RPMI7951 (cell line): ENCODE results near the gene SOAT1. TPM values are rescaled to one million over a fixed set of nuclear protein-coding genes. Genes with fewer than 3 reads are reported as not detected.
"Not testable (repeated sequence)": the region's sequence is repeated elsewhere in the genome, so short reads cannot be mapped to it uniquely, and the experiment has no call there.

Experiments
- DNase-seq: peaks from one replicate; pipeline ENCODE4 v3.0.0-alpha.2; 2012; ENCODE audit warnings: low read depth
- total RNA-seq: library from RNA; depleted of rRNA; stranded (reverse); fragments of >200 nt; shearing (Covaris generic); gene quantifications from 2 replicates; pipeline ENCODE4 v1.2.3, GENCODE V29; 2014; rRNA removed

SOAT1 gene
- 11.0 and 11.8 TPM in 2 replicates for total RNA-seq

DNA sequence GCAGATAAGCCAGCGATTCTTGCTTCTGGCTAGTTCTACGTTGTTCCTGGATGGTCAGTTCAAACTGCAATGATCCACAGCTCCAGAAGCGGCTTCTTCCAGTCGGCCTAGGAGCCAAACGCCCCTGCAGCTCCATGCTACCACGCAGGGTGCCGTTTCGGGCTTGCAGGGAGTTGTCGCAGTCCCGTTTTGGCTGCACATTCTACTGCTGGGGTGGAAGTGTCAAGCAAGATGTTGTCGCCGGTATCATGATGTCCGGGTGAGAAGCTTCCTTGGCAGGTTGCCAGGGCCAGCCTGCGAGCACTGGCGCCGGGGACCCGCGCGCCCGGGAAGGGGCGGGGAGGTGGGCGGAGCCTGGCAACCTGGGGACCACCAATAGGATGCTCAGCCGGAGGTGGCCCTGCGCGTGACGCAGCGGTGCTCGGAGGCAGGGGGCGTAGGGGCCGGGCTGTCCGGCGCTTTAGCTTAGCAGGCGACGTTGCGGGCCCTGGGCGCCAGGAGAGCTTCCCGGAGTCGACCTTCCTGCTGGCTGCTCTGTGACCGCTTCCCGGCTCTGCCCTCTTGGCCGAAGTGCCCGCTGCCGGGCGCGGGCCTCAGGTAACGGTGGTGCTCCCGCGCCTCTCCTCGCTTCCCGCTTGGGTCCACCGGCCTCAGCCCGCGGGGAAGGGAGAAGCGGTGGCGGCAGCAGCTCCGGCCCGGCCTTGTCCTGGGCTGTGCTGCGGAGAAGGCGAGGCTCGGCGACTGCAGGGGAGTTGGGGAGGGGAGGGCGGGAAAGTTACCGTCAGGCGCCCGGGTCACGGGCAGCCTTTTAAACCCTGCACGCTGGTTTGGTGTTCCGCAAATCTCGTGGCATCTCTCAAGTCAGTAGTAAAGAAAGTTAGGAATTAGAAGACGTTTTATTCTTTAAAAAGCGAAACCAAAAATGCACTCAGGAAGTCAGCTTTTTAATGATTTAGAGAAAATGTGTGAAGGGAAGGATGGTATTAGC is at the start of gene SOAT1:
SOAT1 (plus strand) TSS at position 458 of the 988 bp plus-strand sequence. CDS start 8,888 bp downstream, outside the sequence.
- peak; percentile 88 for DNase-seq

GRCh38 chr1:179245426-179245825 is 48.2 kb upstream of the SOAT1 start:
- not testable (repeated sequence) for DNase-seq

GRCh38 chr1:179247923-179248322 is 45.7 kb upstream of the SOAT1 start:
- DNase-seq, result no peak

GRCh38 chr1:179251675-179252074 is 41.9 kb upstream of the SOAT1 start:
- DNase-seq, result peak; percentile 42

GRCh38 chr1:179252606-179253005 is 41.0 kb upstream of the SOAT1 start:
- no peak for DNase-seq

- no peak for DNase-seq
These were observed 40.2 kb upstream of the SOAT1 start for GRCh38 chr1:179253286-179253972.

DNA sequence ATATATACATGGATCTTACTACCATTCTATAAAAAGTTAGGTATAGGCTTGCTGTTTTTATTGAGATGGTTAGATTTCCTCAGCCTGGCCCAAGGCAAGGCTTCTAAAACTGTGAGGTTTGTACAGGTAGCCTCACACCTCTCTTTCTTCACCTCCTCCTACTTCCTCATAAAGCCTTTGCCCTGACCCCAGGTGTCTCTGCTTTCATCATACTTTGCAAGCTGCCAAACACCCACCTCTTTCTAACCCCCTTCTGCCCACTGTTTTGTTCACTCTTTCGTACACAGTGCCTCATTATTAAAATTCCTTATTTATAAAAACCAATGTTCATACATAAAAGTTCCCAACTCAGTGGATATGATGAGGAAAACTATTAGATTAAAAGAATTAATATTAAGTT is 31.4 kb upstream of the SOAT1 start:
- DNase-seq, result no peak

DNA sequence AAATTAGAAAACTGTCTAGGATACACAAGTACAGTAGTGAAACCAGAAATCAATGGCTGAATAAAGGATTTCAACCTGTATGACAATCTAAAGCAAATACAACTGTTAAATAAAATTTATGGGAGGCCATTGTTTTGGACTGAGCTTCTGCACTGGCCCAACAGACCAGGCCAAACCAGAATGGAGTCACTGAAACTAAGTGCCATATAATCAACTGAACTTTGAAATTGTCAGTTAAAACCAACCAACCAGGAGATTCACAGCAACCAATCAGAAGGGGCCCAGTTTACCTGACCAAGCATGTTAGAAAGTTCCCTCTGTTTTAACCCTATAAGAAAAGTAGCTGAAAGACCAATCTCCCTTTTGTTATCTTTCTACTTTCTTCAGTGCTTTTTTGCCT is 30.5 kb upstream of the SOAT1 start:
- no peak for DNase-seq

DNA sequence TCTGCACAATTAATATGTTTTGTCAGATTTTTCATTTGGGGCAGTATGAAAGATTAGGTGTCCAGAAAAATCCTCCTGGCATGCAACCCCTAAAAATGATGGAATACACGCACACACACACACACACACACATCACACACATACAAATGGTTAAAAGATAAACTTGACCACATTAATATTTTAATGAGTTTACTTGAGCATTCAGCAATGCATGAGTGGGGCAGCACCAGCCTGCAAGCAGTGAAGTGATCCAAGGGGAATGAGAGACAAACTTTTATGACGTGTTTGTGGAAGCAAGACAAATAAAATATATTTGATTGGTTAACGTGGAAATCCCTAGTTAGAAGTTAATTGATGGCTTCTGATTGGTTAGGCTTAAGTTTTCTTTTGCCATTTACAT is 29.1 kb upstream of the SOAT1 start:
- DNase-seq, result no peak

- no peak for DNase-seq
These were observed 24.5 kb upstream of the SOAT1 start for GRCh38 chr1:179269071-179269470.

GRCh38 chr1:179274424-179274823 is 19.2 kb upstream of the SOAT1 start:
- DNase-seq, result not testable (repeated sequence)

- DNase-seq, result no peak
These were observed 14.7 kb upstream of the SOAT1 start for GRCh38 chr1:179278920-179279319.

DNA sequence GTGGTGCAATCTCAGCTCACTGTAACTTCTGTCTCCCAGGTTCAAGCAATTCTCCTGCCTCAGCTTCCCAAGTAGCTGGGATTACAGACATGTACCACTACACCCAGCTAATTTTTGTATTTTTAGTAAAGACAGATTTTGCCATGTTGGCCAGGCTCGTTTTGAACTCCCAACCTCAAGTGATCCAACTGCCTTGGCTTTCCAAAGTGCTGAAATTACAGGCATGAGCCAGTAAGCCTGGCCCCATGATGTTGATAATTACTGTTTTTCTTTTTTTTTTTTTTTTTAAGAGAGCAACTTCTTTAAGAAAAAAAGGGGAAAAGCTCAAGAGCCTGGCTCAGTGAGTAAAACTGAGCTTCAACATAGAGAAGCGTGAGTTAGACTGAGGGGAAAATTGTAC is 9.6 kb upstream of the SOAT1 start:
- no peak for DNase-seq

GRCh38 chr1:179287946-179288345 is 5.7 kb upstream of the SOAT1 start:
- DNase-seq, result no peak

DNA sequence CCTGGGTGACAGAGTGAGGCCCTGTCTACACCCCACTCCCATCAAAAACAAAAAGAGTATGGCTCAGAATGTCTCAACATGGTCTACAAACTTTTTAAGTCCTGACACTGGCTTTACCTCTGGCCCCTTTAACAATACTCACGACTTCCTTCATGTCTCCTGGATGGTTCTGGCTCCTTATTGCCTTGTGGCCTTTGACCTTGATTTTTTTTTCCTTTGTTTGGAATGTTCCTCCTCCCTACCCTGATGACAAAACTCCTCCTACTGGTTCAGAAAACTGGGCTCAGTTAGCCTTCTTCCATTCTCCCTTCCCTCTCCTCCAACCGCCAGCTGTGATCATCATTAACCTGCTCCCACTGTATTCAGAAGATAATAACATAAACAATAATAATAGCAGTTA is 4.6 kb upstream of the SOAT1 start:
- DNase-seq, result no peak

DNA sequence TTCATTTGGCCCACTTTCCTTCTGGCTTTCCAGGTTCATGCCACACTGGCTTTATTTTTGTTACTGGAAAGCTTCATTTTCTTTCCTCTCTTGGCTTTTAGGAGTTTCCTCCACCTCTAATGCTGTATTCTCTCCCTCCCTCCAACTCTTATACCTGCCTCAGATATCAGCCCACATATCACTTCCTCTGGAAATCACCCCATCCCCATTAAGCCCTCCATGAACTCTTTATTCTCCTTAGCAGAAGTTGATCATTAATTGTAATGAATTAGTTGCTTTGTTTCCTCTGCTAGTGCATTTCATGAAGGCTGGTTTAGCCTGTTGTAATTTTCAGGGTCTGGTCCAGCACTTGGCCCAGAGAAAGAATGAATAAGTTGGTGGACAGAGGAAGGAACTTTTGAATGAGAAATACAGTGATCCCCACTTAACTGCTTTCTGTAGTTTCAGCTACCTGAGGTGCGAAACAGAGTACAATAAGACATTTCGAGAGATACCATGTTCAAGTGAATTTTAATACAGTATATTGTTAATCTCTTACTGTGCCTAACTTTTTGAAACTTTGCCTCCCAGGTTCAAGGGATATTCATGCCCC is 1.7 kb downstream of the SOAT1 start:
- no peak for DNase-seq

GRCh38 chr1:179296356-179297104 is 2.9 kb downstream of the SOAT1 start:
- no peak for DNase-seq

- DNase-seq, result no peak
These were observed 3.4 kb downstream of the SOAT1 start for GRCh38 chr1:179297105-179297378.

- DNase-seq, result no peak
These were observed 5.4 kb downstream of the SOAT1 start for GRCh38 chr1:179298952-179299351.

DNA sequence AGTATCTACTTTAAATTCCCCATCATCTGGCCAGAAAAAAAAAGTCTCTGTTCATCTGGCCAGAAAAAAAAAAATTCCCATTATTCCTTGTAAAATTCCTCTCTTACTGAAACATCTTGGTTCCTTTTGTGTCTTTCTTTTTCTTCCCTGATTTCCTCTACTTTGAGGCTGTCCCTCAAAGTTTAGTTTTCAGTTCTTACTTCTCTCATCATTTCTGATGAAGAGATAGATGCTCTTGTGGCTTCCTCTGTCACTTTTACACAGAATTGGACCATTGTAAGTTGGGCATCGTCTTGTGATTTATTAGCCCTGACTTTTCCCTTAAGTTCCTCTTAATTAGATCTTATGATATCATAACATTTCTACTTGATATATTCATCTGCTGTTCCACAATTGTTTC is 6.5 kb downstream of the SOAT1 start:
- no peak for DNase-seq

DNA sequence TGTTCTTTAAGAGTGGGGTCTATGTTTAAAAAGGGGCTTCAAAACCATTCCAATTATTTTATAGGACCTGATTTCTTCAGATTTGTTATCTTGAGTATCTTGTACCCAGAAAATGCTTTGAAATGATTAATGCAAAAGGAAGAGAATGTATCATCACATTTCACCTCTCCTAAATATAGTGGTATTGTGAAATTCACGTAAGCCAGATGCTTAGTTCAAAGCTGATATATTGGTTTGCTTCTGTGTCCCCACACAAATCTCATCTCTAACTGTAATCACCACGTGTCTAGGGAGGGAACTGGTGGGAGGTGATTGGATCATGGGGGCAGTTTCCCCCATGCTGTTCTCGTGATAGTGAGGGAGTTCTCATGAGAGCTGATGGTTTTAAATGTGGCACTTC is 8.5 kb downstream of the SOAT1 start:
- no peak for DNase-seq

DNA sequence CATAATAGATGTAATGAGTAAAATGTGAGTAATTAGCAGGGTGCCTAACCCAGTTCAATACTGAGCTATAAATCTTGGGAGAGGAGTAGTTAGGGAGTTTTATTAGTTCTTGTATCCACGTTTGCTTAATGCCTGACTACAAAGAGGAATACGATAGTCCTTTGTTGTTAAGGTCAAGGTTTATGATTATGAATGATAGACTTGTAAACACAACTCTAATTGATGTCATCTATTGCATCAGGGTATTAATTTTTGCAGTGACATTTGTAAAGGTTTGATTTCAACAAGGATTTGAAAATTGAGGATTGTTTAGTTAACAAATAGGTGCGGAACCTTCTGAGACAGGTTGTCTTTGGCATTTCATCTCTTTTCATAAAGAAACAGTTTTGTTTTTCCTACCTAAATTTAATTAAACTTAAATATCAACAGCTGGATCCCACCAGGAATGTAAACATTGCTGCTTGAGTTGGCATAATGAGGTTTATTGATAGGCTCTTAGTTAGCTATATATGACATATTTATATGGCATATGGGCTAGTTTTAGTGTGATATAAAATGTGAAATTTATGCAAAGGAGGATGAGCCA is 9.7 kb downstream of the SOAT1 start:
- DNase-seq, result no peak
